ENCODE data around the gene H19.

Gene H19

DNA sequence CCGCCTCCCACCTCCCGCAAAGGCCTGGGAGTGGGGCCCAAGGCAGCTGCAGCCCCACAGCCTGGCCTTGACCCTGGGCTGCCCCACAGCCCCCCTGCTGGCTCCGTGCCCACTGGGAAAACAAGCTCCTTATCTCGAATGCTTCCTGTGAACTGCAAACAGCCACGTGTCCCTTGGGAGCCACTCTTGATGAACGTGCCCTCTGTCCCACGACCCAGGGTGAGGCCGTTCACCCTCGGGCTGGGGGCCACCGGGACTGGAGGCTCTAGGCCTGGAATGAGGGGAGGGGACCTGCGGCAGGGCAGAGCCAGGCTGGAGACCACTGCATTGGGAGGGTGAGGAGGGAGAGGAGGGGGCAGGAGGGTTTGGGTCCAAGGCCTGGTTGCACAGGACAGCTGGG lies 9.5 kb downstream of the H19 start:
- TF ChIP-seq CTCF (IDR thresholded peaks at IDR 0.05; ENCODE audit: low read depth, low read length): no peak
- no peak for DNase-seq (ENCODE audit: low read depth in 2 of 2)
- no peak overlapping the region for H3K4me3 ChIP-seq (replicated peaks in 1 of 2; ENCODE audit: low read depth in 2 of 2, low read length in 2 of 2)

GRCh38 chr11:1987024-1987423 lies 10.6 kb downstream of the H19 start:
- DNase-seq (ENCODE audit: low read depth in 2 of 2): no peak
- H3K4me3 ChIP-seq (replicated peaks in 1 of 2; ENCODE audit: low read depth in 2 of 2, low read length in 2 of 2): no peak overlapping the region
- no peak for TF ChIP-seq CTCF (IDR thresholded peaks at IDR 0.05; ENCODE audit: low read depth, low read length)

- no peak overlapping the region for H3K4me3 ChIP-seq (replicated peaks in 1 of 2; ENCODE audit: low read depth in 2 of 2, low read length in 2 of 2)
- no peak for DNase-seq (ENCODE audit: low read depth in 2 of 2)
- TF ChIP-seq CTCF (IDR thresholded peaks at IDR 0.05; ENCODE audit: low read depth, low read length): no peak
Observed at GRCh38 chr11:1983601-1983961, 14.1 kb downstream of the H19 start.

DNA sequence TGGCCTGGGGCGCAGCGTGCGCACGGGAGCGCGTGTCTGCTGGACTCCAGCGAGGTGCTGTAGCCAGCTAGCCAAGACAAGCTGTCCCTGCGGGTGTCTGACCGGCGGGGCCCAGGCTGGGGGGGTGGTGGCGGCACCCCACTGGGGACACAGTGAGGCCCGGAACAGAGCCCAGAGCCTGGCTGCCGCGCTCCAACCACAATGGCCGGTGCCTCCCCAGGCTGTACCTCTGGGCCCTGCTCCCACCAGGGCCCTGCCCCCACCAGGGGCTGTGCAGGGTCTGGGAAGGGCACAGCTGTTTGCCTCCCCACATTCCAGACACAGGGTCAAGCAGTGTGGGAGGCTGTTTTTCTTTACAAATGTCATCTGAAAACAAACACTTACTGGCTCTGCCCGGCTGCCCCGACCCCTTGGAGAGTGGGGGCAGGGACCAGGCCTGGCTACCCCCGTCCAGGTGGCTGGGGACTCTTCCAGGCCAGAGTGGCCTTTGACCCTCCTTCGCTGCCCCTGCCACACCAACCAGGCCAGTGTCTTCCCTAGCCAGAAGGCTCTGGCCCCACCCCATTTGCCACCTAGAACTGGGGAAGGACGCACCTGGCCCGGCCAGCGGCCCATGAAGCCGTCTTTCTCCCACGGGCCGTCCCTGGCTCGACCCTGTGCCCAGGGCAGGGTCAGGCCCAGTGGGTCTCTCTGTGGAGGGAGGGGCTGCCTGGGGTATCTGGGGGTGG lies 14.6 kb downstream of the H19 start:
- H3K4me3 ChIP-seq (replicated peaks in 1 of 2; ENCODE audit: low read depth in 2 of 2, low read length in 2 of 2): no peak overlapping the region
- DNase-seq (ENCODE audit: low read depth in 2 of 2): no peak
- TF ChIP-seq CTCF (IDR thresholded peaks at IDR 0.05; ENCODE audit: low read depth, low read length): no peak

GRCh38 chr11:1979607-1980006 lies 18.0 kb downstream of the H19 start:
- DNase-seq (ENCODE audit: low read depth in 2 of 2): no peak
- no peak overlapping the region for H3K4me3 ChIP-seq (replicated peaks in 1 of 2; ENCODE audit: low read depth in 2 of 2, low read length in 2 of 2)
- TF ChIP-seq CTCF (IDR thresholded peaks at IDR 0.05; ENCODE audit: low read depth, low read length): no peak

DNA sequence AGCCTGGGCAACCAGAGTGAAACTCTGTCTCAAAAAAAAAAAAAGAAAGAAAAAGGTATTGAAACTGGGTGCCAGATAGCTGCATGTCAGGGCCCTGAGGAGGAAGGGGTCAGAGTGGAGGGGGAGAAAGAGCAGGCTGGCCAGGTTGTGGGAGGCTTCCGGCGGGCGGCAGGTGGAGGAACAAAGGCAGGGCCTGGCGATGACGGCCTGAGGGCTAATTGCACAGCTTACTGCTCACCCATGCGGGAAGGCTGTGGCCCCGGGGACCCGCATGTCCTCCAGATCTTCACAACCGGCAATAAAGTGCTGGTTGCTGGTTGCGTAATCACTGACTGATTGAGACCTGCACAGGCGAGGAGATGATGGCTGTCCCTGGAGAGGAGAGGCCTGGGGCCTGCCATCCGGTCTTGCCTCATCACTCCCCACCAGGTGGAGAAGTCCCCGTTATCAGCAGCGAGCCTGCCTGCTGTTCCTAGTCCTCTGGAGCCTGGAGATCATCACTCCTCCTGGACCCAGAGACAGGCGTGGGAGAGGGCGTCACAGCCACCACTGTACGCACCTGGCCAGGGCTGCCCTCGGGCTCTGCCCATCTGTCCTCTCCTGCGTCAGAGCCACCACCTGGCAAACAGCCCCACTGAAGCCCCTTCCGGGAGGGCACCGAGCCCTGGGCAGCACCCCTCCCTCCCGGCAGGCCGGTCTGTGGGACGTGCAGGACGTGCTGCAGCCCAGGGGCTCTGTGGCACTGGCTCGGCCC lies 18.7 kb downstream of the H19 start:
- no peak for TF ChIP-seq CTCF (IDR thresholded peaks at IDR 0.05; ENCODE audit: low read depth, low read length)
- no peak for DNase-seq (ENCODE audit: low read depth in 2 of 2)
- no peak overlapping the region for H3K4me3 ChIP-seq (replicated peaks in 1 of 2; ENCODE audit: low read depth in 2 of 2, low read length in 2 of 2)

Data from cardiac fibroblast (primary cell).